GM21528 (cell line): ENCODE data around the gene ERAS.
"Not testable (repeated sequence)": the region's sequence is repeated elsewhere in the genome, so short reads cannot be mapped to it uniquely, and the experiment has no call there.

Source experiments
- ATAC-seq: cut with Tn5 transposase; IDR thresholded peaks from one replicate; pipeline ENCODE4 v1.9.1; 2021; ENCODE audit warnings: mild to moderate bottlenecking, moderate library complexity; ENCODE audit not compliant: unreplicated experiment, low FRiP score

Gene ERAS

DNA sequence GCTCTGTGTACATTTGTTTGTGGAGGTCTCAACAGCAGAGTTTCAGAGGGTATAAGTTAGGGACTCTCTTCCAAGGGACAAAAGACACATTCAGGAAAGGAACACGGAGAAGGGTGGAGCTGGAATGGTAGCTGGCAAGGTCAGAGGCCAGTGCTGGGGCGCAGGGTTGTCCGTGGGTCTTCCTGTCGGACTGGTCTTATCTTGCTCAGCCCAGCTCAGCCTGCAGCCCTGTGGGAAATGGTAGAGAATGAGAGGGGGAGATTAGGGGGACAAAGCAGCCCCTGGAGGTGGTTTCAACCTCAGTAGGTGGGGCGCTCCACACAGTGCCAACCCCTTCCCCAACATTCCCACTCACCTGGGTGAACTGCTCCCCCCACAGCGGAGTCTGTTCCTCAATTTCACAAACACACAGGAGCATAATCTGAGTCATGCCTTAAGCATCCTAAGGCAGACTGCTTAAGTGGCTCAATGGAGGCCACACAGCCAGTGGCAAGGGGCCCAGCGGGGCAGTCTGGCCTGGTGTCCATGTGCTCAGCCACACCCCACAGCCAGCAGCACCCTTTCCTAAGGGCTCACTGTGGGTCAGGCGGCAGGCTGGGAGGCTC, 31.3 kb upstream of the ERAS start:
- ATAC-seq = no peak

DNA sequence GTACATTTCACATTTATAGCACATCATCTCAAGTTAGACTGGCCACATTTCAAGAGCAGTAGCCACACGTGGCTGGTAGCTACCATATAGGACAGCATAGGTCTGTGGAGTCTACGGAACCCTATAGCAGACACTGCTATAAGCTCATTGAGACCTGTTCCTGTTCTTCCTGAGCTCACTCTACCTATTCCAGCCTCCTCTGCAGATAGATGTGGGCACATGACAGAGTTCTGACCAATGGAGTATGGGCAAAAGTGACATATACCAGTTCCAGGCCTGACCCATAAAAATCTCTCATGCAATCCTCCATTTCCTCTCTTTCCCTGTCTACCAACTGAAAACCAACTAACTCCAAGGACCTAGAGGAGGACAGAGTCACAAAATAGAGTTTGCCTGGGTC, 28.0 kb upstream of the ERAS start:
- ATAC-seq = no peak

DNA sequence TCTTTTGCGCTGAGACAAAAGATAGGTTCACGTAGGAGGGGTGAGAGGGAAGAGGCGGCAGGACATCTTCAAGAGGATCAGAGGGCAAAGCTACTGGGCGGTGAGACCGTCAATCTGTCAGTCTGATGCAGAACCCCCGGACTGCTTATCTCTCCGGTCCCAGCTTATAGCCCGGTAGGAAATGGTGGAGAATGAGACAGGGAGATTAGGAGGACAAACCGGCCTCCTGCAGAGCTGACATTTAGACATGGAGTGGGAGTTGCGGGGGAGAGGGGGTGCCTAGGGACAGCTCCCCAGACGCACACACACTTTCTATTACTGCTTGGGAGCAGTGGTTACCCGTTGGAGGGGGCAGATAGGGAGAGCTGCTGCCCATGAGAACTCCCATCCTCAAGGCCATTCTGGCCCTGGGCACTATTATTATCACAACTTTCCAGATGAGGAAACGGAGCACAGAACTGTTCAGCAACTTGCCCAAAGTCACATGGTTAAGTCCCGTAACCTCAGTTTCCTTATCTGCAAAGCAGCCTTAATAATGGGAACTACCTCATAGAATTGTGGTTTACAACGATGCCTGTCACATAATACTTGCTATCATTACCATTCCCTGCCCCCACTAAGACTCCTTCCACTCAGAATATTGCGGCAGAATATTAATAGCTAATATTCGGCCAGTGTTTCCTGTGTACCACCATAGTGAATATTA, 25.6 kb upstream of the ERAS start:
- no peak for ATAC-seq

DNA sequence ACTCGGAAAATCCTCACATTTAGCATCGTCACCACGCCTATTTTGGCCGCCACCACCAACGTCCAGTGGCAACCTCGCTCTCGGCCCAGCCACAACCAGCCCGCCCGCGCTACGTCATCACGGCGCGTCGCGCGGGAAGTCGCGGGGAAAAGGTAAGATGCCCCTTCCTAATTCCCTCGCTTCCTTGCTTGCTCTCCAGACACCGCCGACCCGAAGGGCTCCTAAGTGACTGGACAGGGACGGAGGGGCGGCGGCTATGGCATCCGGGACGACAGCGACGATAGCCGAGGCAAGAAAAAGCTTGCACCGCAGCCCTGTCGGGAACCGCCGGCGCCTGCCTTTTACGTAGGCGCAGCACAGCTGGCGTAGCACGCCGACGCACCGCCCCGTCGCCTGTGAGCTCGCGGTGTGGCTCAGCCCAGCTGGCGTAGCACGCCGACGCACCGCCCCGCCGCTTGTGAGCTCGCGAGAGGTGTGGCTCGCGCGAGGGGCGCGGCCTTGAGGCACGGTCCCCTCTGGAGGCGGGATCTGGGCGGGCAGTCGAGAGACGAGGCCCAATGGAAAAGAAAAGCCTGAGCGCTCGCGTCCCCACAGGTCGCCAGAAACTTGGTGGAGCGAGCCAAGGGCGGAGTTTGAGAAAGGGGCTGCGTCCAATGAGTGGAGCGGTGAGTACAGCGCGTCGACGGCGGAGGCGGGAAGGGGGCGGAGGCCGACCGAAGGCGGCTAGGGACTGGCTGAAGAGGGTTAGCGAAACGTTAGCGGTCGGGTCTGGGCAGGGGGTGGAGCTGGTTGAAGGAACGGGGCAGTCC, 24.8 kb upstream of the ERAS start, which contains the start of gene HDAC6:
HDAC6 (plus strand) TSS at position 788 of the 809 bp plus-strand sequence. CDS start 626 bp downstream, outside the sequence.
- peak; percentile 88 for ATAC-seq

DNA sequence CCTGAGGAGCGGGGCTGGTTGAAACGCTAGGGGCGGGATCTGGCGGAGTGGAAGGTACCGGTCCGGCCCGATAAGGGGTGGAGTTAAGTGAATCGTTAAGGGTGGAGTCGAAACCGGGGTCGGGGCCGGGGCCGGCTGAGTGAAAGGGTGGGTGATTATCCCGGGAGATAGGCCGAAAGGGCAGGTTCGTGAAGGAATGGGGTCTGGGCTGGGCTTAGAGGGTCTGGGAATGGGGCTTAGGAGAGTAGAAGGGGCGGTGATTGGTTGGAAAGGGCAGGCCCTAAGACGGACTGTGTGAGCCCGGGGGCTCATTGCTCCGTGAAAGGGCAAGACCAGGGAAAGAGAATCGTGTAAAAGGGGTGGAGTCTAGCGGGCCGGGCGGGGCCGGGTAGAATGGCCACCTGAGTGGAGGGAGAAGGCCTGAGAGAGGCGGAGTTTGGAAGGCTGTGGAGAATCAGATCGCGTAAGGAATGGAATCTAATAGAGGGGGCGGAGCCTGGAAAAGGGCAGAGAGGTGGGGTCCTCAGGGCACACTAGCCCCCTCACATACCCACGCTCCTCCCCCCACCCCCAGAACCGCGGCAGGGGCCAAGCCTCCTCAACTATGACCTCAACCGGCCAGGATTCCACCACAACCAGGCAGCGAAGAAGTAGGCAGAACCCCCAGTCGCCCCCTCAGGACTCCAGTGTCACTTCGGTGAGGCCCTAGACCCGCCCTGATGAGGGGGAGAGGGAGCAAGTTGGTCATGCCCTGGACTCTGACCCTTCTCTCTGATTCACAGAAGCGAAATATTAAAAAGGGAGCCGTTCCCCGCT, 24.0 kb upstream of the ERAS start:
- peak; percentile 49 for ATAC-seq

DNA sequence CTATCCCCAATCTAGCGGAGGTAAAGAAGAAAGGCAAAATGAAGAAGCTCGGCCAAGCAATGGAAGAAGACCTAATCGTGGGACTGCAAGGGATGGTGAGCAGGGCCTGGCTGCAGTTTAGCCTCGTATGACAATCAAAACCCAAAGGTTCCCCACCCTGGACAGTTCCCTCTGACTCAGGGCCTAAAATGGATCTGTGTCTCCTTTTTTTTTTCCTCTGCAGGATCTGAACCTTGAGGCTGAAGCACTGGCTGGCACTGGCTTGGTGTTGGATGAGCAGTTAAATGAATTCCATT, 23.5 kb upstream of the ERAS start:
- ATAC-seq = no peak

DNA sequence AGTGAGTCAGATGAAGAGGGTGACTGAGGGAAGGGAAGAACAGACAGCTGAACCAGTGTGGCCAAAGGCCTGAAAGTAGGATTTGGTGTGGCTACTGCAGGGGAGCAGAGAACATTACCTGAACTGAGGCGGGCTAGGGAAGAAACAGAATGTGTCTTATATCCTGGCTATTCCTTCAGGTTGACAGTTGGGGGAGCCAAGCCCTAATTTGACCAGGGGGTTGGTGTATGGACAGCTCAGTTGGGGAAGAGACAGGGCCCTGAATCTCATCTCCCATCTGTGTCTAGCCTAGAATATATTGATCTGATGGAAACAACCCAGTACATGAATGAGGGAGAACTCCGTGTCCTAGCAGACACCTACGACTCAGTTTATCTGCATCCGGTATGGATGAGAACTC, 20.2 kb upstream of the ERAS start:
- ATAC-seq = no peak

DNA sequence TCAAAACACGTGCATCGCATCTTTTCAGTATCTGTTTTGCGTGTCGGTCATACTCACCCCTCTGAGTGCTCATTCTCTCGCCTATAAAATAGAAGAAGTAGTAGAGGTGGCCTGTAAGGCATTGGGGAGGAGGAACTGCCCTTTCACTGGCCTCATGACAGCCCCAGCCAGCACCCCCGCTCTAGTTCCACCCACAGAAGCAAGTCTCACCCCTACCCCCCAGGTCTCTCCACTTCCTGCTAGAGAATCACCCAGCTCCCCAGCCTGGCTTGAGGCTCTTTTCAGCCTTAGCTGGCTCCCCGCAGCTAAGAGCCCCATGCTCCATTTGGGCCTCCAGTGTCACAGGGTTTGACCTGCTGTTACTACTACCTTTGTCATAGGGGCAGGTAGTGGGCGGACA, 12.7 kb upstream of the ERAS start:
- no peak for ATAC-seq

DNA sequence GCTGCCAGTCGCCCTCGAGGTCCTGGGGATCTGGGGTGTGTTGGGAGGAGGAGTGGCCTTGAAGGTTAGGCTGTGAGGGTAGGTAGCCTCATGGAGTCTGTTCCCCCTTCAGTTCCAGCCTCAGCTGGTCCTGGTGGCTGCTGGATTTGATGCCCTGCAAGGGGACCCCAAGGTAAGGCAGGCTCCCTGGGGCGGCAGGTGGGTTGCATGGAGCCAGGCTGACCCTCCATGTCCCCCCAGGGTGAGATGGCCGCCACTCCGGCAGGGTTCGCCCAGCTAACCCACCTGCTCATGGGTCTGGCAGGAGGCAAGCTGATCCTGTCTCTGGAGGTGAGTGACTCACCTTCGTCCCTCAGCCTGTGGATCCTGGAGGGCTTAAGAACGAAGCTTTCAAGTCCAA, 11.6 kb upstream of the ERAS start:
- no peak for ATAC-seq

DNA sequence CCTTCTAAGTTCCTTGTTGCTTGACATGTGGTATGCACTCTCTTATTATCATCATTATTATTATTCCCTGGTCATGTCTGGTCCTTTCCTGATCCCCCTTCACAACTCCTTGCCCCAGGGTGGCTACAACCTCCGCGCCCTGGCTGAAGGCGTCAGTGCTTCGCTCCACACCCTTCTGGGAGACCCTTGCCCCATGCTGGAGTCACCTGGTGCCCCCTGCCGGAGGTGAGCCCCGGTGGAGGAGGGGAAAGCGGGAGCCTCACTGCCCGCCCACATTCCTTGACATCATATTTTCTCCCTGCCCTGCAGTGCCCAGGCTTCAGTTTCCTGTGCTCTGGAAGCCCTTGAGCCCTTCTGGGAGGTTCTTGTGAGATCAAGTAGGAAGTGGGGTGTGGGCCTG, 11.0 kb upstream of the ERAS start:
- ATAC-seq = no peak

DNA sequence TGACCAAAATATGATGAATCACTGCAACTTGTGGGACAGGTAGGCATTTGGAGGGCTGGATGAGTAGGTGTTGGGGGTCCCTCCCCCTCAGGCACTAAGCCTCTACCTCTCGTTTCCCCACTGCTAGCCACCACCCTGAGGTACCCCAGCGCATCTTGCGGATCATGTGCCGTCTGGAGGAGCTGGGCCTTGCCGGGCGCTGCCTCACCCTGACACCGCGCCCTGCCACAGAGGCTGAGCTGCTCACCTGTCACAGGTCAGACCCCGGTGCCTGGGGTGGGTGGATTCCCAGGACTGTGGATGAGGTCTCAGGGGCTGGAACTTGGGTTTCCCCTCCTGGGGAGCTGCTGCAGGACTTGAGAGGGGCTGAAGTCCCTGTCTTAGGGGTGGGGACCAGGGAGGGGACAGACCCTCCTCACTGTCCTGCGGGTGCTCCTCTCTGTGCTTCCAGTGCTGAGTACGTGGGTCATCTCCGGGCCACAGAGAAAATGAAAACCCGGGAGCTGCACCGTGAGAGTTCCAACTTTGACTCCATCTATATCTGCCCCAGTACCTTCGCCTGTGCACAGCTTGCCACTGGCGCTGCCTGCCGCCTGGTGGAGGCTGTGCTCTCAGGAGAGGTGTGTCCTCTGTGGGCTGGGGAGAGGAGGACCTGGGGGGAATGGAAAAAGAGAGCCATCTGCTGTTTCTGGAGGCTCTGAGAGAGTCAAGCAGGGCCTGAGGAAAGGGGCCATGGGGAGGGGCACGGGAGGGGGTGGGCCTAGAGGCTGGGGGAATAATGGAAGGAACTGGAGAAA, 10.1 kb upstream of the ERAS start:
- ATAC-seq = no peak

DNA sequence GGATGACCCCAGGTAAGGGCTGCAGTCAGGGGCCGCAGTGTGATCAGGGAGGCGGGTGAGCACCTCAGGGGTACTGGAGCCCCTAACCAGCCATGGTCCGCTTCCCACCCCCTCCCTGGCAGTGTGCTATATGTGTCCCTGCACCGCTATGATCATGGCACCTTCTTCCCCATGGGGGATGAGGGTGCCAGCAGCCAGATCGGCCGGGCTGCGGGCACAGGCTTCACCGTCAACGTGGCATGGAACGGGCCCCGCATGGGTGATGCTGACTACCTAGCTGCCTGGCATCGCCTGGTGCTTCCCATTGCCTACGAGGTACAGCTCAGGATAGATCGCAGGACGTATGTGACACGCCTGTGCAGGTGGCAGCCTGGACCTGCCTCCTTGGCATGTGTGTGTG, 8.2 kb upstream of the ERAS start:
- ATAC-seq = no peak

DNA sequence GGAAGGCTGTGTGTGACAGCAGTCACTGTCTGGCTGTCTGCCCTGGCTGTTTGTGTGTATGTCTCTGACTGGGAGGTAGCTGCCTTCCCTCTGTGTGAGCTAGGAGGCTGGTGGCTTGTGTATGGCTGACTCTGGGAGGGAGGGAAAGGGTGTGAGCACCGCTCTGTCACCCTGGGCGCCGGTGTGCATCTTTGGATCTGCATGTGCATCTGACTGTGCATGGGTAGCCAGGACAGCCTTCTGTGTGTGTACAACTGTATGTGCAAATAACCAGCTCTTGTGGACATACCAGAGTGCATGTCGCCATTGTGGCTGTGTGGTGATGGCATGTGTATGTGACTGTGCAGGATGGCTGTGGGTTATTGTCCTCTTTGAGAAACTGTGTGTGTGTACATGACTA, 7.4 kb upstream of the ERAS start:
- no peak for ATAC-seq

DNA sequence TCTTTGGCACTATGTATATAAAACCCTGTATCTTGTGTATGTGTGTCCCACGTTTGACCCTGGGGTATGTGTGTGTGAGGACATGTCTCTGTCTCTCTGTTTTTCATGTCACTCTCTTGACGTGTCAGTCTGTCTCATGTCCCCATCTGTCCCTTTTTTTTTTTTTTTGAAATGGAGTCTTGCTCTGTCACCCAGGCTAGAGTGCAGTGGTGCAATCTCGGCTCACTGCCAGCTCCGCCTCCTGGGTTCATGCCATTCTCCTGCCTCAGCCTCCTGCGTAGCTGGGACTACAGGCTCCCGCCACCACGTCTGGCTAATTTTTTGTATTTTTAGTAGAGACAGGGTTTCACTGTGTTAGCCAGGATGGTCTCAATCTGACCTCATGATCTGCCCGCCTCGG, 6.9 kb upstream of the ERAS start:
- ATAC-seq = not testable (repeated sequence)

DNA sequence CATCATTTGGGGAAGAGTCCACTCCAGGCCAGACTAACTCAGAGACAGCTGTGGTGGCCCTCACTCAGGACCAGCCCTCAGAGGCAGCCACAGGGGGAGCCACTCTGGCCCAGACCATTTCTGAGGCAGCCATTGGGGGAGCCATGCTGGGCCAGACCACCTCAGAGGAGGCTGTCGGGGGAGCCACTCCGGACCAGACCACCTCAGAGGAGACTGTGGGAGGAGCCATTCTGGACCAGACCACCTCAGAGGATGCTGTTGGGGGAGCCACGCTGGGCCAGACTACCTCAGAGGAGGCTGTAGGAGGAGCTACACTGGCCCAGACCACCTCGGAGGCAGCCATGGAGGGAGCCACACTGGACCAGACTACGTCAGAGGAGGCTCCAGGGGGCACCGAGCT, 3.3 kb upstream of the ERAS start:
- ATAC-seq = no peak

DNA sequence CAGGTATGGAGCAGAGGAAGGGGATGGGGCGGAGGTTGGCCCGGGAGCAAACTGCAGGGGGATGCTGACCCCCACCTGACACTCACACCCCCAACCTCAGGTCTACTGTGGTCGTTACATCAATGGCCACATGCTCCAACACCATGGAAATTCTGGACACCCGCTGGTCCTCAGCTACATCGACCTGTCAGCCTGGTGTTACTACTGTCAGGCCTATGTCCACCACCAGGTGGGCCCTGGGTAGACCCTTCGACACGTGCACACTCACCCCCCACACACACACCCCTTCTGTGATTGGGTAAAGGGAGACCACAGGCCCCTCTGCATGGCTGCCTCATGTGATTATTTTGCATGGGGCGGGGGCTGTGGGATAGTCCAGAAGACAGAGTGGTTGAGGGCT, 2.2 kb upstream of the ERAS start:
- no peak for ATAC-seq

DNA sequence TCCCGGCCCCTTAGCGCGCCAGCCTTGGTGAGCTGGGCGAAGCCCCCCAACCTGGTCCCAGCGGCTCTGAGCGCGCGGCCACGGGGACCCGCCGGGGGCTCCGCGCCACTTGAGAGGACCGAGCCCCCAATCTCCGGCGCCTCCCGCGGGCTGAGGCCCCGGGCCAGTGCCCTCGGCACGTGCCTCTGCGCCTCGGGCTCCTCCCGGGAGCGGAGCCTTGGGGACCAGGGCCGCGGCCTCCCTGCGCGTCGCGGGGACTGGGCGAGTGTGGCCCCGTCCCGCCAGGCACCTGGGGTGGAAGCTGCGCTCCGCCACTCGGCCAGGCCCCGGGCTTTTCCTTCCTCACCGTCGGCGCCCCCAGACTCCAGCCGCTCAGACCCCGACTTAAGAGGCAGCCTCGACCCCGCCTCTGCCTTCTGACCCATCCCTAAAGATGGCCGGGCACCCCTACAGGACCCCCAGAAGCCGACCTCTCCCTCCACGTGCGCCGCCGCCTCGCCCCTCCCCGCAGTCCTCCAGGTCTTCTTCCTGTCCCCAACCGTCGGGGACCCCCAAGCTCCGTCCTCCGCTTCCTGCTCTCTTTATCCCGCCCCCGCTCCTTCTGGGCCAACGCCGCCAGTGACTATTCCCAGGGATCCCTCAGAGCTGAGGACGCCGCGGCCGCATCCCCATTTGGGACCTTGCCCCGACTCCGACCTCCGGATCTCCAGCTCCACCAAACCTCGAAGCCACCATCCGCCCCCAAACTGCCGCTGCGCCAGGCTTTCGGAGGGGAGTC, 752 bp downstream of the ERAS start:
- no peak for ATAC-seq

DNA sequence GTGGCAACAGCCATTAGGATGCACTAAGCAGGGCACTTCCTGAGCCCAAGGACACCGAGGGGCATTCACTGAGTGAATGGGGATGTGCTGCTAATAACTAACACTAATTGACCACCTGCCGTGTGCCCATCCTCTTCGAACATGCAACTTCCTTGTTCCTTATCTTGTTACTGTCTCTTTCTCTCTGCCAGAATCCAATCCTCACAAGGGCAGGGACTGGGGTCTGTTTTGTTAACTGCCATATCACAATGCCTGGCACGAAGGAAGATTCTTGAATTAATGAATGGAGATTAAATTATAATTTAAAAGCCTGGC, 1.3 kb downstream of the ERAS start:
- ATAC-seq = no peak

DNA sequence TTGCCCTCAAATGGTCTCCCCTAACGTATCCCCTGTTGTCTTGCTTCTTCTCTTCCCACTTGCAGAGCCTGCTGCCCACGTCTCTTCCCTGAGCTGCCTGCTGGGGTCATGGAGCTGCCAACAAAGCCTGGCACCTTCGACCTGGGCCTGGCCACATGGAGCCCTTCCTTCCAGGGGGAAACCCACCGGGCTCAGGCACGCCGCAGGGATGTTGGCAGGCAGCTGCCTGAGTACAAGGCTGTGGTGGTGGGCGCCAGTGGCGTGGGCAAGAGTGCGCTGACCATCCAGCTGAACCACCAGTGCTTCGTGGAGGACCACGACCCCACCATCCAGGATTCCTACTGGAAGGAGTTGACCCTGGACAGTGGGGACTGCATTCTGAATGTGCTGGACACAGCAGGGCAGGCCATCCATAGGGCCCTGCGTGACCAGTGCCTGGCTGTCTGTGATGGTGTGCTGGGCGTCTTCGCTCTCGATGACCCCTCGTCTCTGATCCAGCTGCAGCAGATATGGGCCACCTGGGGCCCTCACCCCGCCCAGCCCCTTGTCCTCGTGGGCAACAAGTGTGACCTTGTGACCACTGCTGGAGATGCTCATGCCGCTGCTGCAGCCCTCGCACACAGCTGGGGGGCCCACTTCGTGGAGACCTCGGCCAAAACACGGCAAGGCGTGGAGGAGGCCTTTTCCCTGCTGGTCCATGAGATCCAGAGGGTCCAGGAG, 2.9 kb downstream of the ERAS start:
- no peak for ATAC-seq
